Loucy (cell line): ENCODE results near the gene P2RX2.
A peak's percentile ranks its signal among the peaks of the same experiment; 100 is the strongest.

Experiments
- H2AFZ ChIP-seq: fragments of 200-600 bp; sonication (generic); 2 replicates; pipeline ENCODE4 v1.6.0; 2016; ENCODE audit warnings: antibody characterized with exemption, mild to moderate bottlenecking, low read length, moderate library complexity
- H3F3A ChIP-seq: fragments of 200-600 bp; 2 replicates; pipeline ENCODE4 v1.6.0; 2016; ENCODE audit warnings: antibody characterized with exemption, low read depth, mild to moderate bottlenecking
- H3K27me3 ChIP-seq: fragments of 200-600 bp; sonication (generic); 2 replicates; pipeline ENCODE4 v1.6.1; 2014; ENCODE audit warnings: low read length, mild to moderate bottlenecking; ENCODE audit not compliant: insufficient read depth, poor library complexity, severe bottlenecking
- H3K36me3 ChIP-seq: fragments of 200-600 bp; sonication (generic); 2 replicates; pipeline ENCODE4 v1.6.1; 2016; ENCODE audit warnings: low read length; ENCODE audit not compliant: insufficient read depth
- H3K4me1 ChIP-seq: fragments of 200-600 bp; sonication (generic); 2 replicates; pipeline ENCODE4 v1.5.1; 2014; ENCODE audit warnings: low read length, mild to moderate bottlenecking; ENCODE audit not compliant: insufficient read depth, poor library complexity, severe bottlenecking
- H3K4me2 ChIP-seq: fragments of 200-600 bp; sonication (generic); 2 replicates; pipeline ENCODE4 v1.6.0; 2014; ENCODE audit warnings: antibody characterized with exemption, low read length, low read depth, mild to moderate bottlenecking; ENCODE audit not compliant: poor library complexity, severe bottlenecking
- H3K4me3 ChIP-seq: fragments of 200-600 bp; sonication (generic); 2 replicates; pipeline ENCODE4 v1.5.1; 2014; ENCODE audit warnings: low read length, mild to moderate bottlenecking, mixed read lengths; ENCODE audit not compliant: poor library complexity, severe bottlenecking
- H3K79me2 ChIP-seq: fragments of 200-600 bp; sonication (generic); 2 replicates; pipeline ENCODE4 v1.6.1; 2014; ENCODE audit warnings: low read length; ENCODE audit not compliant: insufficient read depth
- H3K9ac ChIP-seq: fragments of 200-600 bp; sonication (generic); 2 replicates; pipeline ENCODE4 v1.6.0; 2014; ENCODE audit warnings: mild to moderate bottlenecking, low read depth, low read length, moderate library complexity; ENCODE audit not compliant: poor library complexity, severe bottlenecking
- H3K9me2 ChIP-seq: fragments of 200-600 bp; sonication (generic); replicated peaks from 2 replicates; pipeline ENCODE4 v1.6.1; 2016; ENCODE audit warnings: low read depth, low read length, mixed read lengths
- H3K9me3 ChIP-seq: fragments of 200-600 bp; sonication (generic); 2 replicates; pipeline ENCODE4 v1.6.1; 2014; ENCODE audit warnings: mild to moderate bottlenecking, antibody characterized with exemption, low read length, low read depth; ENCODE audit not compliant: insufficient read depth
- H4K20me1 ChIP-seq: fragments of 200-600 bp; sonication (generic); 2 replicates; pipeline ENCODE4 v1.6.0; 2014; ENCODE audit warnings: antibody characterized with exemption, low read length, mild to moderate bottlenecking; ENCODE audit not compliant: insufficient read depth, poor library complexity, severe bottlenecking
- CTCF ChIP-seq: fragments of 200-600 bp; sonication (generic); conservative IDR thresholded peaks from 2 replicates; pipeline ENCODE4 v1.5.1; 2014; ENCODE audit warnings: mild to moderate bottlenecking, antibody characterized with exemption, low read length
- EZH2phosphoT487 ChIP-seq: fragments of 200-600 bp; IDR thresholded peaks from 2 replicates; pipeline ENCODE4 v1.6.1; 2018; ENCODE audit warnings: antibody characterized with exemption, mild to moderate bottlenecking, moderate library complexity, borderline replicate concordance

The P2RX2 gene

GRCh38 chr12:132634411-132634990, 15.9 kb downstream of the P2RX2 start:
- Histone ChIP-seq H3K79me2 (peaks cover 14% of the 10 kb centered on the region; the same call in 1 of the 2 replicates), H3K9me2 (no peaks in the 10 kb centered on the region), H3K9ac (peak overlapping the region; percentile 67), H3K9me3 (no peaks in the 10 kb centered on the region), H3K4me2 (peak overlapping the region; percentile 28), H3F3A (no peaks in the 10 kb centered on the region; the same call in 1 of the 2 replicates), H4K20me1 (no peaks in the 10 kb centered on the region), H3K27me3 (no peaks in the 10 kb centered on the region), H3K36me3 (peaks cover 73% of the 10 kb centered on the region; the same call in 1 of the 2 replicates), H2AFZ (no peak overlapping the region), H3K4me3 (no peak overlapping the region), H3K4me1 (peaks cover 60% of the 10 kb centered on the region)
- TF ChIP-seq CTCF (no peak), EZH2phosphoT487 (no peak)

DNA sequence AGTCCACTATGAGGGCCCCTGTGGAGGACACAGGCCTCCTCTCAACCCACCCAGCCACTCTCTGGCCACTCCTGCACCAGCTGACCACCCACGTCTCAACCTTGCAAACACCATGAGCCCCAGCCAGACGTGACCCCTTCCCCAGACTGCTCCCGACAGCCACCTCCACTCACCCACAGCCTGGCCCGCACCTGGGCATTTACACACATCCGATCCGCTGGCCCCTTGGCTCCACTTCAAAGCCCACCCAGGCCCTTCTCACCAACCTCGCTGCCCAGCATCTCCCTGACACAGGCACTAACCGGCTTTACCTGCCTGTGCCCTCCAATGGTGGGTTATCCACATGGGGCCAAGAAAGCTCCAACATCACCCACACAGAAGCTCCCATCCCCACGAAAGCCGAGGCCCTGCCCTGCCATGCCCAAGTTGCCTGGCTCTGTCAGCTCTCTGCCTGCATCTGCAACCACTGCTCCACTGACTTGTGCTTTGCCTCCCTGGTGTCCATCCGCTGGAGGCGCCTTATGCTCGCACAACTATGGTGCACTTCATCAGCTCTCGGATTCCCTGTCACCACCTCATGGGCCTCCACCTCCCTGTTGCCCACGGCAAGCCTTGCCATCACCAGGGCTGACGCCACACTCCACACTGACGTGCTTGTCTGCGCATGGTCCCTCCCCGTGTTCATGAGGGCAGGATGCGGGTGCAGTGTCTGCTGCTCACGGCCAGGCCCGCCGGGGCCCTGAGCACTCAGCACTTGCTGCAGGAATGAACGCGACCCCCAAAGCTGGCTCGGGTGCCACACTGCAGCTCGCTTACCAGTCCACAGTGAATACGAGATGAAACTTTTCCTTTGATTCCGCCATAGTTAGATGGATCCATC, 16.7 kb downstream of the P2RX2 start:
- no peaks in the 10 kb centered on the region for H4K20me1 ChIP-seq
- peaks cover 14% of the 10 kb centered on the region; the same call in 1 of the 2 replicates for H3K79me2 ChIP-seq
- H3K4me3 ChIP-seq, result peak overlapping the region; percentile 40
- H3K27me3 ChIP-seq, result no peaks in the 10 kb centered on the region
- no peaks in the 10 kb centered on the region for H3K9me2 ChIP-seq
- H3K4me1 ChIP-seq, result peaks cover 66% of the 10 kb centered on the region
- no peaks in the 10 kb centered on the region; the same call in 1 of the 2 replicates for H3F3A ChIP-seq
- no peak for TF ChIP-seq EZH2phosphoT487
- no peak for TF ChIP-seq CTCF
- H2AFZ ChIP-seq, result no peak overlapping the region
- H3K36me3 ChIP-seq, result peaks cover 65% of the 10 kb centered on the region; the same call in 1 of the 2 replicates
- no peaks in the 10 kb centered on the region for H3K9me3 ChIP-seq
- H3K9ac ChIP-seq, result peak overlapping the region; percentile 67
- H3K4me2 ChIP-seq, result peak overlapping the region; percentile 64

DNA sequence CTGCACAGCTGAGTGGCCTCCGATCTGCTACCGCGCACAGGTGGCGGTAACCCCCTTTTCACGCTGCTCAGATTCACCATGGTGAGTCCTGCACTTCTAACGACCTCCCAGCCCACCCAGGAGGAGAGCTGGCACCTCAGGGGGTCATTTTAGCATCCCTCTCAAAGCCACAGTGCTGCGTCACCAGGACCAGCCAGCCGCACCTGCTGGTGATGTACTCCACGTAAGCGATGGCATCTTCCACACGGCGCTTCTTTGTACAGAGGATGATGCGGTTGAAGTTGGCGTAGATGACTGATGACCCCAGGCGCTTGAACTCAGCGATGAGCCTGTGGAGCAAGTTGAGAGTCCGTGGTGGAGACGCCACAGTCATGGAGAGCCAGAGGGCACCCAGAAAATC, 19.2 kb downstream of the P2RX2 start:
- peaks cover 14% of the 10 kb centered on the region; the same call in 1 of the 2 replicates for H3K79me2 ChIP-seq
- H3K4me3 ChIP-seq, result no peak overlapping the region
- H3F3A ChIP-seq, result no peaks in the 10 kb centered on the region; the same call in 1 of the 2 replicates
- H4K20me1 ChIP-seq, result no peaks in the 10 kb centered on the region
- H3K9me2 ChIP-seq, result no peaks in the 10 kb centered on the region
- peaks cover 56% of the 10 kb centered on the region; the same call in 1 of the 2 replicates for H3K36me3 ChIP-seq
- no peak overlapping the region for H3K9ac ChIP-seq
- H3K27me3 ChIP-seq, result no peaks in the 10 kb centered on the region
- H3K9me3 ChIP-seq, result no peaks in the 10 kb centered on the region
- TF ChIP-seq EZH2phosphoT487, result no peak
- TF ChIP-seq CTCF, result no peak
- H2AFZ ChIP-seq, result no peak overlapping the region
- peaks cover 87% of the 10 kb centered on the region for H3K4me1 ChIP-seq
- peak overlapping the region; percentile 64 for H3K4me2 ChIP-seq
